GM12875 (cell line): ENCODE results near the gene GNAZ.

Experiments used
- H3K4me3 ChIP-seq: one replicate; pipeline ENCODE4 v1.5.1; 2011; ENCODE audit warnings: low read depth, low read length, control low read depth
- TF ChIP-seq, protein P1 (sequence below): IDR thresholded peaks from 2 replicates; pipeline ENCODE4 v1.5.1; 2011; ENCODE audit warnings: low read depth, mild to moderate bottlenecking, control low read depth, inconsistent platforms, low read length, moderate library complexity, borderline replicate concordance; ENCODE audit not compliant: insufficient read depth

The GNAZ gene

DNA sequence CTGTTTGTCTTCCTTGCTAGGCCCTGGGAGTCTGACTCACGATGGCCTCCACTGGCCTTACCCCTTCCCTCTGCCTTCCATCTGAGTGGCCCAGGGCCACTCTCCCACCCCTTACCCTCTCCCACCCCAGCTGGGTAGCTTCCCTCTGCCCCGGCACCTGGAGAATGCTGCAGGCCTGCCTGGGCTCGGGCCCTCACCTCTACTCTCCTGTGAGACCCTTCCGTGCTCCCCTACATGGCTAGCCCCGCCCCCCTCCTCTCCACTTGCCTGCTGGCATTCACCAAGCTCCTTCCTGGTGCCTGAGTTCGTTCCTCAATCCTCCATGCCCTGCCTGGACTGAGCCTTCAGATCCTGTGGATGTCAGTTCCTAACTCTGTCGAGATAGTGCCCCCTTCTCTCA is 83.7 kb downstream of the GNAZ start:
- H3K4me3 ChIP-seq, result no peak overlapping the region
- TF ChIP-seq, protein P1, sequence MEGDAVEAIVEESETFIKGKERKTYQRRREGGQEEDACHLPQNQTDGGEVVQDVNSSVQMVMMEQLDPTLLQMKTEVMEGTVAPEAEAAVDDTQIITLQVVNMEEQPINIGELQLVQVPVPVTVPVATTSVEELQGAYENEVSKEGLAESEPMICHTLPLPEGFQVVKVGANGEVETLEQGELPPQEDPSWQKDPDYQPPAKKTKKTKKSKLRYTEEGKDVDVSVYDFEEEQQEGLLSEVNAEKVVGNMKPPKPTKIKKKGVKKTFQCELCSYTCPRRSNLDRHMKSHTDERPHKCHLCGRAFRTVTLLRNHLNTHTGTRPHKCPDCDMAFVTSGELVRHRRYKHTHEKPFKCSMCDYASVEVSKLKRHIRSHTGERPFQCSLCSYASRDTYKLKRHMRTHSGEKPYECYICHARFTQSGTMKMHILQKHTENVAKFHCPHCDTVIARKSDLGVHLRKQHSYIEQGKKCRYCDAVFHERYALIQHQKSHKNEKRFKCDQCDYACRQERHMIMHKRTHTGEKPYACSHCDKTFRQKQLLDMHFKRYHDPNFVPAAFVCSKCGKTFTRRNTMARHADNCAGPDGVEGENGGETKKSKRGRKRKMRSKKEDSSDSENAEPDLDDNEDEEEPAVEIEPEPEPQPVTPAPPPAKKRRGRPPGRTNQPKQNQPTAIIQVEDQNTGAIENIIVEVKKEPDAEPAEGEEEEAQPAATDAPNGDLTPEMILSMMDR, result no peak

DNA sequence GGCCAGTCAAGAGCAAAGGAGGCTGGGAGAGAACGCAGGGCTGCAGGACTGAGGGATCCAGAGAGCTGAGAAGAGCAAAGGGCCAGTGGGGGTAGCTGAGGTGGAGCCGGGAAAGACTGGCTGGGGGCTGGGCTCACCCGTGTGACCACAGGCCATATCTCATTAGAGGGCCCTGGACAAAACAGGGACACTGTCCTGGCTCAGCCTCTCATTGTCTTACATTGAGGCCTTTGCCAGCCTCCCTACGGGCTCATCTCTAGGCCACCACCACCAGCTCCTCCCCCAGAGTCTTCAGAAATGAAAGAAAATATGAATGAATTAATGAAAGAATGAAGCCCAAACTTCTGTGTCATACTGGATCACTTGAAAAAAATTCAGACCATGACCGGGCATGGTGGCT is 84.1 kb downstream of the GNAZ start:
- TF ChIP-seq, protein P1, result no peak
- no peak overlapping the region for H3K4me3 ChIP-seq

DNA sequence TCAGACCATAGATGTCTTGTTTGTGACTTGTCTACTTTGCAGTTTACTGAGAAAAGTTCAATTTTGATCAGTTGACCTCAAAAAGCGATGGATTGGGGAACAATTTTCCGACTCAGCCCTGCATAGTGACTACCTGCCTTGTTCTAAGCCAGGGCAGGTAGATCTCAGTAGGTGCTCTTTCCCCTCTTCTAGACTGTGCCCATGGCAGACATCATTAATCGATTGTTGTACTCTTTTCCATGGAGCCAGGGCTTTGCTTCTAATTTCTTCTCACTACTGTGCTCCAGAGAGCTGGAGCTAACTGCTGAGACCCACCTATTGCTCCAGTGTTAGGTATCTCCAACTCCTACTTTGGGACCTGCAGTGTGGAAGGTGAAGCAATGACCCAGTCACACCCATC is 84.8 kb downstream of the GNAZ start:
- TF ChIP-seq, protein P1, result no peak
- H3K4me3 ChIP-seq, result no peak overlapping the region

DNA sequence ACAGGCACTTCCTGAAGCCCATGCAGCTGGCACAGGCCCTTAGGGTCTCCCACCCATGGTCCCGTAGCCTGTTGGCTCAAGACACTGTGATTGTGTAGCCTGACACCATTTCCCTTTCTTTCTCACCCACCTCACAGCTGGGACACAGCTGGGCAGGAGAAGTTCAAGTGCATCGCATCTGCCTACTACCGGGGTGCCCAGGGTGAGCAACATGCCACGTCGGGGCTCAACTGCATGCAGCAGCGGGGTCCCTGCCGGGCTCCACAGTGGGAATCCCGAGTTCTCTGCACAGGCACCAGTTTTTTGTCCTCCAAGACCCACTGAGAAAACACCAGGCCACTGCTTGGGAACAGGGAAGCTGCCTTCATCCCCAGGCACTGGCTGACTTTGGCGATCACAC is 85.5 kb downstream of the GNAZ start:
- TF ChIP-seq, protein P1, result no peak
- H3K4me3 ChIP-seq, result no peak overlapping the region

DNA sequence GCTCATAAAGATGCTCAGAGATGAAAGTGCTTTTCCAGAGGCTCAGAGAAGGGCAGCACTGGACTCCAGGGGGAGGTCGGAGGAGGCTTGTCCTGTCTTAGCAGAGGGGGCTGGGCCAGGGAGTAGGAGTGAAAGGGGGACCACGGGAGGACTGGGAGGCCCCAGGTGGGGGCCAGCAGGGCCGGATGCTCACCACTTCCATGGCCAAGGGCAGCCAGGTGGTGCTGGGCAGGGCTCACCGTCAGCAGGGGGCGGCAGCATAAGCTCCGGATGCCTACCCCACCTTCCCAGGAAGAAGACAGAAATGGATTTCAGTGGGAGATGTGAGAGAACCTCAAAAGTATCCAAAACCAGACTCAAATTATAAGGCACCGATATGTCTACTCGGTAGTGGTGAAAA is 86.0 kb downstream of the GNAZ start:
- TF ChIP-seq, protein P1, result no peak
- no peak overlapping the region for H3K4me3 ChIP-seq

DNA sequence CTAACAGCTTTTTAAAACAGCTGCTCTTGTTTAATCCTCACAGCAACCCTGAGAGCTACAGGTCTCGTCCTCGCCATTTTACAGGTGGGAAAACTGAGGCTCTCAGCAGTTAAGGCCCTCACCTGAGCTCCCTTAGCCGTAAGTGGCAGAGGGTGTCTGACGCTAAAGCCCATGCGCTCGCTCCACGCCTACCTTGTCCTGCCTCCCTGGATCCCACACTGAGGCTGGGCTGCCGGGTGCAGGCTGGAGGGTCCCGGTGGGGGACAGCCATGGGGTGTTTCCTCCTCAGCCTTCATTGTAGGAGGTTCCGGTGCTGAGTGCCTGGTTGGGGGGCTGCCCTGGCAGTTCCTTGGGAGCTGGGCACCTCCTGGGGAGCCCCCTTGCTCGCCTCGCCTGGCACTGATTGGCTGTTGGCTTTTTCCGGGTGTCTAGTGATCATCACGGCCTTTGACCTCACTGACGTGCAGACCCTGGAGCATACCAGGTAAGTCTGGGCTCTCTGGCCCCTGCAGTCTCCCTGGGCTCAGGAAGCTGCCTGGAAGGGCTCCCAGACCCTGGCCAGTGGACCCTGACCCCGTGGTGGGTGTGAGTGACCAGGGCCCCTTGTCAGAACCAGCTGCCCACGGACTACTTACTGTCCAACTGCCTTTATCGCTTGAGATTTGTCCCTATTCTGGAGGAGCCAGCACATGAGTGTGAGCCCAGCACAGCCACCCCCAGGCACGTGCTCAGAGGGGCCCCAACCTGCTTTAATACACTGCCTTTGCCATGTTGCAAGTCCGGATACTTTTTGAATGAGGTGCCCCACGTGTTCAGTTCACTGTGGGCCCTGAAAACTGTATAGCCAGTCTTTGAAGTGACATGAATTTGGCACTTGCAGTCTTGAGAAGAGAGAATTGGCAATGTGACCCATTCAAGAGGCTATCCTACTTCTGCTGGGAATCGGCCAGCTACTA is 87.5 kb downstream of the GNAZ start:
- TF ChIP-seq, protein P1, result no peak
- H3K4me3 ChIP-seq, result no peak overlapping the region
